Osteocyte (in vitro differentiated cells): ENCODE data around the gene GIT2. TPM values are rescaled to one million over a fixed set of nuclear protein-coding genes. Genes with fewer than 3 reads are reported as not detected.
A peak's percentile ranks its signal among the peaks of the same experiment; 100 is the strongest.

Experiments used
- DNase-seq: peaks from one replicate; pipeline ENCODE4 v3.0.0; 2021; ENCODE audit warnings: mixed read lengths; ENCODE audit not compliant: unreplicated experiment; ENCODE audit errors: extremely low spot score
- H3K27ac Mint-ChIP-seq: one replicate; pipeline ENCODE4 v1.8.0; 2021; ENCODE audit warnings: mild to moderate bottlenecking, mixed read lengths; ENCODE audit not compliant: unreplicated experiment
- H3K27me3 Mint-ChIP-seq: one replicate; pipeline ENCODE4 v1.8.0; 2021; ENCODE audit warnings: mixed read lengths; ENCODE audit not compliant: unreplicated experiment
- H3K36me3 Mint-ChIP-seq: one replicate; pipeline ENCODE4 v1.8.0; 2021; ENCODE audit warnings: mixed read lengths; ENCODE audit not compliant: unreplicated experiment
- H3K4me1 Mint-ChIP-seq: one replicate; pipeline ENCODE4 v1.8.0; 2021; ENCODE audit warnings: mixed read lengths; ENCODE audit not compliant: unreplicated experiment
- H3K4me3 Mint-ChIP-seq: one replicate; pipeline ENCODE4 v1.8.0; 2021; ENCODE audit warnings: mild to moderate bottlenecking, moderate library complexity, mixed read lengths; ENCODE audit not compliant: unreplicated experiment
- H3K9me3 Mint-ChIP-seq: one replicate; pipeline ENCODE4 v1.8.0; 2021; ENCODE audit warnings: mixed read lengths; ENCODE audit not compliant: unreplicated experiment
- CTCF ChIP-seq: fragments of 200-600 bp; sonication (generic); IDR thresholded peaks from 2 replicates; pipeline ENCODE4 v1.5.0; 2021; ENCODE audit warnings: antibody characterized with exemption, mild to moderate bottlenecking, moderate library complexity
- total RNA-seq: library from RNA; stranded (reverse); gene quantifications from 2 replicates; pipeline ENCODE4 v1.2.1, GENCODE V29; 2021

Gene GIT2
- total RNA-seq, 1 donor from 2014 or later = 49.6 TPM

DNA sequence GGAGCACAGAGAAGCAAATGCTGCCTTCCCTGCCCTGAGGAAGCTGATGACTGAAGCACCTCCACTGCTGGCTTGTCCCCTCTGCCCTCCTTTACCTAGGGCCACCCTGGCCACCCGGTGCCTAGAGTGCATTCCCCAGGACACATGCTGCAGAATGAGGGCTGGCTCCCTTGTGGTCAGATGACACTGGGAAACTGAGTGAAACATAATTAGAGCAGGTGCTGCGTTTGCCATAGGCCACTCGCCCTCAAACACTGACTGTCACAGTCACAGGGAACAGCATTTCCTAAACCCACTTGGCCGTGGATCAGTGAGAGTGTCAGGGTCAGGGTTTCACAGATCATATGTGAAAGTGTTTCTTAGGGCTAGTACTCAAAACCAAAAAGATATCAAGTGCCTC, 80.1 kb downstream of the GIT2 start:
- Mint-ChIP-seq H3K4me3 (no peak overlapping the region), H3K9me3 (no peaks in the 10 kb centered on the region), H3K36me3 (peaks cover 31% of the 10 kb centered on the region), H3K4me1 (peaks cover 11% of the 10 kb centered on the region), H3K27ac (no peak overlapping the region), H3K27me3 (no peaks in the 10 kb centered on the region)
- no peak for DNase-seq
- TF ChIP-seq CTCF = no peak

DNA sequence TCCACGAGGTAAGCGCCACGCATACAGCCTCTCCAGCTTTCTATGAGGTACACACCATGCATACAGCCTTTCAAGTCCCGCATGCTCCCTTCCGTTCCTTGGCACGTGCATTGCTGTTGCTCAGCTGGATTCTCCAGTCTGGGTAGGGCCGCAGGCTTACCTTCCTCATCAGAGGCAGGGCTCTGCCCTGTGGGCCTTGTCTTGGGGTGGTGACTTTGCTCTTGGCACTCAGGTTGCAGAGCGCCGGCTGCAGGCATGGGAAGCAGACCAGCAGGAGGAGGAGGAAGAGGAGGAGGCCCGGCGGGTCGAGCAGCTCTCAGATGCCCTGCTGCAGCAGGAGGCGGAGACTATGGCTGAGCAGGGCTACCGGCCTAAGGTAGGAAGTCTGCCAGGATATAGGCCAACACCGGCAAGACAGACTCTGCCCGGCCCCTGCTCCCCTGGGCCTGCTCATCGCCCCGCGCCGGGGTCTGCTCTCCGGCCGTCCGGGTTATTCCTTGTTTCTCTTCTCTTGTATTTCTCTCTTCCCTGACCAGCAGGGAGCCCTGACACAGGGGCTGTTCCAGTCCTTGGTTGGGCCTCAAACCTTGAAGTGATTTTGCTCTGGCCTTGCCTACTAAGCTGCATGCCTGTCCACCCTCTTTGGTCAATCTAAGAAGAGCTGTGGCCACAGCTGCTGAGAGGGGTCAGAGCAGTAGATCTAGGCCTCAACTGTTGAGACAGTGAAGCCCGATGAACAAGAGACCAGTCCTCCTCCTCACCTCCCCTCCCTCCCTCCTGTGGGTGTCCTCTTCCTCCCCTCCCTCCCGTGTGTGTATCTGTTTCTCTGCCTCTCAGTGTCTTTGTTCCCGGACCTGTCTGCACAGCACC, 80.8 kb downstream of the GIT2 start:
- Mint-ChIP-seq H3K9me3 (no peaks in the 10 kb centered on the region), H3K27me3 (no peaks in the 10 kb centered on the region), H3K27ac (no peak overlapping the region), H3K36me3 (peaks cover 31% of the 10 kb centered on the region), H3K4me3 (no peak overlapping the region), H3K4me1 (peaks cover 11% of the 10 kb centered on the region)
- TF ChIP-seq CTCF = no peak
- DNase-seq = no peak

GRCh38 chr12:109914461-109914860, 81.7 kb downstream of the GIT2 start:
- Mint-ChIP-seq H3K4me3 (no peak overlapping the region), H3K27me3 (no peaks in the 10 kb centered on the region), H3K36me3 (peaks cover 31% of the 10 kb centered on the region), H3K27ac (no peak overlapping the region), H3K9me3 (no peaks in the 10 kb centered on the region), H3K4me1 (peaks cover 11% of the 10 kb centered on the region)
- no peak for DNase-seq
- TF ChIP-seq CTCF = no peak

- Mint-ChIP-seq H3K27me3 (no peaks in the 10 kb centered on the region), H3K36me3 (peaks cover 36% of the 10 kb centered on the region), H3K4me1 (peaks cover 11% of the 10 kb centered on the region), H3K4me3 (no peak overlapping the region), H3K27ac (peak overlapping the region; percentile 74), H3K9me3 (no peaks in the 10 kb centered on the region)
- TF ChIP-seq CTCF = no peak
- no peak for DNase-seq
Measured at GRCh38 chr12:109912855-109913321, 83.3 kb downstream of the GIT2 start.

DNA sequence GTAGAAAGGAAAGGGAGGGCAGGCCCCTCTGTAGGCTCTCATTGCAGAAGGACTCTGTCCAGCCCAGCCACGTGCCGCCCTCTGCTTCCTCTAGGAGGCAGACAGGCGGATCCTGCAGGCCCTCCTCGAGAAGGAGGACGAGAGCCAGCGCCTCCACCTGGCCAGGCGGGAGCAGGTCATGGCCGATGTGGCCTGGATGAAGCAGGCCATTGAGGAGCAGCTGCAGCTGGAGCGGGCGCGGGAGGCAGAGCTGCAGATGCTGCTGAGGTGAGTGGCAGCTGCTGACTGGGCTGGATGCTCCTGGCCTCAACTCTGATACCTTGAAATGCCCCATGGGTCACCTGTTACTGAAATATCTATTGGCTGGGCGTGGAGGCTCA, 85.2 kb downstream of the GIT2 start:
- peaks cover 11% of the 10 kb centered on the region for H3K4me1 Mint-ChIP-seq
- H3K4me3 Mint-ChIP-seq = no peak overlapping the region
- no peaks in the 10 kb centered on the region for H3K27me3 Mint-ChIP-seq
- no peaks in the 10 kb centered on the region for H3K9me3 Mint-ChIP-seq
- H3K36me3 Mint-ChIP-seq = peaks cover 29% of the 10 kb centered on the region
- no peak overlapping the region for H3K27ac Mint-ChIP-seq
- DNase-seq = no peak
- peak; percentile 39 for TF ChIP-seq CTCF
